ENCODE data around the gene DNAH6. TPM values are rescaled to one million over a fixed set of nuclear protein-coding genes. Genes with fewer than 3 reads are reported as not detected.

Gene DNAH6
- total RNA-seq, 1 donor from 2014 or later, result 6.3 TPM

DNA sequence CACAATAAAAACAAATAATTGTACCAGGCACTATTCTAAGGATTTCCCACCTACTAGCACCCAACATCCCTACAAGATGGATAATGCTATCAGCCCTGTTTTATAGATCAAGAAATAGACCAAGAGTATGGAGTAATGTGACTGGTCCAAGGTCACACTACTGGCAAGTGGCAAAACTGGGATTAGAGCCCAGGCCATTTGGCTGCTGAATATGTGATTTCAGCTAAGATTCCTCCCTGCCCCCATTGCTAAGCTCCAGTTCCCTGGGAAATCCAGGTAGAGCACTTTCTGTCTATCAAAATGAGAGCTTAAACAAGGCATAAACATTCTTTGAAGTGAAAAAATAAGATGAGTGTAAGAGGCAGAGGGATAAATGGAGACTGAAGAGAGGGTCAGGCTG lies 157.8 kb downstream of the DNAH6 start:
- DNase-seq (no peak), ATAC-seq (no peak)
- TF ChIP-seq, protein P1, sequence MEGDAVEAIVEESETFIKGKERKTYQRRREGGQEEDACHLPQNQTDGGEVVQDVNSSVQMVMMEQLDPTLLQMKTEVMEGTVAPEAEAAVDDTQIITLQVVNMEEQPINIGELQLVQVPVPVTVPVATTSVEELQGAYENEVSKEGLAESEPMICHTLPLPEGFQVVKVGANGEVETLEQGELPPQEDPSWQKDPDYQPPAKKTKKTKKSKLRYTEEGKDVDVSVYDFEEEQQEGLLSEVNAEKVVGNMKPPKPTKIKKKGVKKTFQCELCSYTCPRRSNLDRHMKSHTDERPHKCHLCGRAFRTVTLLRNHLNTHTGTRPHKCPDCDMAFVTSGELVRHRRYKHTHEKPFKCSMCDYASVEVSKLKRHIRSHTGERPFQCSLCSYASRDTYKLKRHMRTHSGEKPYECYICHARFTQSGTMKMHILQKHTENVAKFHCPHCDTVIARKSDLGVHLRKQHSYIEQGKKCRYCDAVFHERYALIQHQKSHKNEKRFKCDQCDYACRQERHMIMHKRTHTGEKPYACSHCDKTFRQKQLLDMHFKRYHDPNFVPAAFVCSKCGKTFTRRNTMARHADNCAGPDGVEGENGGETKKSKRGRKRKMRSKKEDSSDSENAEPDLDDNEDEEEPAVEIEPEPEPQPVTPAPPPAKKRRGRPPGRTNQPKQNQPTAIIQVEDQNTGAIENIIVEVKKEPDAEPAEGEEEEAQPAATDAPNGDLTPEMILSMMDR (IDR thresholded peaks at IDR 0.05), result no peak
- H3K27me3 ChIP-seq (ENCODE audit: low read depth), result no peaks in the 10 kb centered on the region
- H3K4me3 ChIP-seq, result no peak overlapping the region
- no peaks in the 10 kb centered on the region for H3K36me3 ChIP-seq
- no peaks in the 10 kb centered on the region for H3K4me1 ChIP-seq
- intact Hi-C loops (cut with DNase I), result no loop called here
- H3K9me3 ChIP-seq, result no peaks in the 10 kb centered on the region
- no peak overlapping the region for H3K27ac ChIP-seq

- Histone ChIP-seq H3K27ac (no peak overlapping the region), H3K36me3 (no peaks in the 10 kb centered on the region), H3K27me3 (ENCODE audit: low read depth) (no peaks in the 10 kb centered on the region), H3K9me3 (no peaks in the 10 kb centered on the region), H3K4me1 (no peaks in the 10 kb centered on the region), H3K4me3 (no peak overlapping the region)
- ATAC-seq (no peak), DNase-seq (no peak)
- intact Hi-C loops (cut with DNase I), result no loop called here
- TF ChIP-seq, protein P1 (IDR thresholded peaks at IDR 0.05), result no peak
Observed at GRCh38 chr2:84674586-84674985, 158.3 kb downstream of the DNAH6 start.

DNA sequence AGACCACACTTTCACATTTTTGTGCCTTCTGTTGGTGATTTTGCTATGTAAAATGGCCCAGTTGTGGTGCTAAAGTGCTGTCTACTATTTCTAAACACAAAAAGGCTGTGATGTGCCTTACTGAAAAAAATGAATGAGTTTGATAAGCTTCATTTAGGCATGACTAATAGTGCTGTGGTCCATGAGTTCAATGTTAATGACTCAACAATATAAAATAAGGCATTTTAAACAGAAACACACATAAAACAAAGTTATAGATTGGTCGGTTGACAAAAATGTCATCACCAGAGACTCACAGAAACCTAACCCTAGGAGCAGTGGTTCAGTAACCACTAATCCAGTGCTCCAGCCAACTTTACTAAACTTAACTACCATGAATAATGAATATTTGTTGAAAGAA lies 160.0 kb downstream of the DNAH6 start:
- Histone ChIP-seq H3K4me1 (no peaks in the 10 kb centered on the region), H3K9me3 (no peaks in the 10 kb centered on the region), H3K36me3 (no peaks in the 10 kb centered on the region), H3K27ac (no peak overlapping the region), H3K27me3 (ENCODE audit: low read depth) (no peaks in the 10 kb centered on the region), H3K4me3 (no peak overlapping the region)
- no peak for DNase-seq
- intact Hi-C loops (cut with DNase I), result no loop called here
- TF ChIP-seq, protein P1 (IDR thresholded peaks at IDR 0.05), result no peak
- no peak for ATAC-seq

DNA sequence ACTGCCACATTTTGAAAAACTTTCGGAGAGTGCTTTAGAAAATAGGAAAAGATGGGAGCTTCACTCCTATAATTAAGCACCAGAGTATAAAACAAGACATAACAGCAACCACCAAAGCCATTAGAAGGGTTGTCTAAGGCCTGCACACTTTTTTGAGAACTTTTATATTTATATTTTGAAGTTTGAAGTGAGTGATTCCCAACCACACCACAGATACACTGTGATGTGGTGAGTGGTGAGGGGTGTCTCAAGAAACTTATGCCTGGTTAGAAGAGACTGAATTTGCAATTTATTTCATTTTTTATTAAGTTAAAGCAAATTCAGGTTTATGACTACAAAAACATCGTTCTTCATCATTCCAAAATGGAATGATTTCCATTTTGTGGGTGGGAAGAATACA lies 161.9 kb downstream of the DNAH6 start:
- Histone ChIP-seq H3K36me3 (no peaks in the 10 kb centered on the region), H3K27me3 (ENCODE audit: low read depth) (no peaks in the 10 kb centered on the region), H3K4me1 (no peaks in the 10 kb centered on the region), H3K9me3 (no peaks in the 10 kb centered on the region), H3K4me3 (no peak overlapping the region), H3K27ac (no peak overlapping the region)
- TF ChIP-seq, protein P1 (IDR thresholded peaks at IDR 0.05), result no peak
- DNase-seq (no peak), ATAC-seq (no peak)
- intact Hi-C loops (cut with DNase I), result no loop called here

DNA sequence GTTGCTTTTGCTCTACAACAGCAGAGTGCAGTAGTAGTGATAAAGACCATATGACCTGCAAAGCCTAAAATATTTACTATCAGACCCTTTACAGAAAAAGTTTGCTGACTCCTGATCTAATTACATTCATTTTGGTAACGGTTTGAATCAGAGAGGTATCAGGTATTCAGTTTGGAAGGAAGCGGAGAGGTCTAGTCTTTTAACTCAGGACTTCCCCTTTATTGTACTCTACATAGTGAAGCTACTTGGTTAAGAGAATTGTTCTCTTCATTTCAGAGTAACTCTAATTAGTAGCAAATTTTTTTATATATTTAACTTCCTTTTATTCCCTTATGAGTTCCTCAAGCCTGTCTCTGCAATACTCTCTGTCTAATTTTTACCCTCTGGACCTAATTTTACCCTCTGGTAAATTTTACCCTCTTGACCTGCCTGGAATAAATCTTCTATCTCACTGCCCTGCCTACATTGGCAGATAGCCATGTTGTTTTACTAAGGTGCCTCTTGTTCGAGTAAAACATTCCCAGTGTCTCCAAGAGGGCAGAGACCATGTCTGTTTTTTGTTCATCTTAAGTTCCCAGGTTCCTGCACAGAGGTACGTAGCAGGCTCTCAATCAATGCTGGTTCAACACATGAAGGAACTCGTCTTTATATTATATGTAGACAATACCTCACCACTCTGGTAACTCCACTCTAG lies 170.6 kb downstream of the DNAH6 start:
- intact Hi-C loops (cut with DNase I), result no loop called here
- H3K27ac ChIP-seq, result no peak overlapping the region
- H3K4me1 ChIP-seq, result no peaks in the 10 kb centered on the region
- ATAC-seq (no peak), DNase-seq (no peak)
- no peaks in the 10 kb centered on the region for H3K36me3 ChIP-seq
- no peak overlapping the region for H3K4me3 ChIP-seq
- no peaks in the 10 kb centered on the region for H3K27me3 ChIP-seq (ENCODE audit: low read depth)
- TF ChIP-seq, protein P1 (IDR thresholded peaks at IDR 0.05), result no peak
- no peaks in the 10 kb centered on the region for H3K9me3 ChIP-seq

Measured in lower lobe of right lung (tissue), 2 donors.